NOMO-1 treated with dmso at 0.1 percent for 144 hours (cell line): ENCODE results near the gene PARG.
"Not testable (repeated sequence)": the region's sequence is repeated elsewhere in the genome, so short reads cannot be mapped to it uniquely, and the experiment has no call there.

Experiments
- DNase-seq: peaks from one replicate; lab custom pipeline; 2025; ENCODE audit not compliant: unreplicated experiment; lab: John Stamatoyannopoulos, UW

PARG gene

DNA sequence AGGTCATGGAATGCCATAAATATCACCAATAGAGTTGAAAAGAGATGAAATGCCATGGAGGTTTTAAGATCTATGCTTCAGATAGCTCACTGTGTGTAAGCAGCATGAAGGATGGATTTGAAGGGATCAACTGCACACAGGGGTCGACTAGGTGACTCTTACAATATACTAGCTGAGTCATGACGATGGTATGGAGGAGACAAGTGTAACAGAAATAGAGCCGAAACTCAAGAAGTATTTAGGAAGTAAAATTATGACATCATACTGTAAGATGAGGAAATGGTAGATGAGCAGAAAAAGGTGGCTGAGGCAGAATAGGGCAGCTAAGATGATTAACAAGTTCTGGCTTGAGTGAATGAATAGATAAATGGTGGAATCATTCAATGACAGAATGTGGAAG is 38.0 kb downstream of the PARG start:
- not testable (repeated sequence) for DNase-seq

DNA sequence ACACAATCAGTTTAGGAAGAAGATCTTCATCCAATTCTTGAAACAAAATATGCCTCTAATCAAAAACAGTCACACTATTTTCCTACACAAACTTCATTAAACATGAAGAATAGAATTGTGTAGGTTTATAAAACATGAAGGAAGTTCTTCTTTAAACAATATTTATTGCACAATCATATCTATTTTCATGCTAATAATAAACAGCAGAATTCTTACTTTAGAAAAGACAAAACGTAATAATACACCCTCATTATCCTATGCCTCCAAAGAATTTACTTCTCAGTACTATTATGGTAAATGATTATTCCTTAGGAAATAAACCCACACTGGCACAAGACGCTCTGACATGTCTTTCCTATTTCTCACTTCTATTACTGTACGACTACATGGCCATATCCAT is 41.4 kb downstream of the PARG start:
- not testable (repeated sequence) for DNase-seq

DNA sequence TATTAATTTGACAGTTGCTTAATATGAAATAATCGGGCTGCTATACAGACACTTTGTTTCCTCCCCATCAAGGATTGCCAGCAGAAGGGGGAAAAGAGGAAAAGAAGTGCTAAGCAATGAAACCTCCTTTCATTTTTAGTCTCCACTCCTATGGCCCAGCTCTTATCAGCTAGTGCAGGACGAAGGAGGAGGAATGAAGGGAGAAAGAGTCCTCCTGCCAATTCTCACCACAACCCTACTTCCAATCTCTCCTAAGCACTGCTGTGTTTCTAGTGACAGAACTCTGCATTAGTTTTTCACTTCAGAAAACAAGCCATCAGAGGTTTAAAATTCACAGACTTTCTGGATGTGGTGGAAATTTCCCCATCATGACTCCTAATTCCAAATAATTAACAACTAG is 41.8 kb downstream of the PARG start:
- DNase-seq, result not testable (repeated sequence)

DNA sequence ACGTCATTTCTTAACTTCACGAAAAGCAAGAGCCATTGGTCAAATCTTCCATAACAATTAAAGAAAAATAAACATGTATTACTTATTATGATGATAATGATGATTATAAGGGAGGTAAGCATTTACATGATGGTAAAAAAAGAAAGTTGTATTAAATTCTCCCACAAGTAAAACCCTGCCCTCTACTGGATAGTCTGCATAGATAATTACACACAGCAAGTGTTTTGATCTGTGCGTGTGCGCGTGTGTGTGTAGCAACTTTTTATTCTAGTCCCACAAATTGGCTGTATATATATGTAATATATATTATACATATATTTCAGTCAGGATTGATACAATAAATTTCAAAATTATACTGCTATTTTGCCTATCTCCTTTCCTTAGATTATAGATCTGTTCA is 51.8 kb downstream of the PARG start:
- DNase-seq, result not testable (repeated sequence)

DNA sequence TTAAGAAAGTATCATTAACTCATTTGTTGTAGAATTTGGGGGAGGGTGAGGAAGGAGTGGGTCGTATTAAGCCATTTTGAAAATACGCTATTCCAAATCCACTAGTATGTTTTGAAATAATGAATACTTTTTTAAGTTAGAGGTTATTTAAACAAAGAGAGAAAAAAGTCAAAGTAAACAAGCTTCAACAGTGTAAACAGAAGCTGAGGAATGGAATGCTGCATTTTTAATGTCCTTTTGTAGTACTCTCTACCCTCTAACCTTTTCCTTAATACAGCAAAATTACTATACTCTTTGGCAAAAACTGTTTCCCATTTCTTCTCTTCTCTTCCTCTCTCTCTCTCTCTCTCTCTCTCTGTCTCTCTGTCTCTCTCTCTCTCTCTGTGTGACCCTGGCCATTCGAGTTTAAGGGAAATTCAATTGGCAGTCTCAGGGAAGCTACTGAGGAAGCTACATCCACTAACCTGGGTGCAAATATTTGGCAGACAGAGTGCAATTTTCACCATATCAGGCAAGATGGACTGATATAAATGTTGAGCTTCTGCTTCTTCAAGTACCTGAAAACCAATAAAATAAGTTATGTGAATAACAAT is 57.0 kb downstream of the PARG start:
- not testable (repeated sequence) for DNase-seq

DNA sequence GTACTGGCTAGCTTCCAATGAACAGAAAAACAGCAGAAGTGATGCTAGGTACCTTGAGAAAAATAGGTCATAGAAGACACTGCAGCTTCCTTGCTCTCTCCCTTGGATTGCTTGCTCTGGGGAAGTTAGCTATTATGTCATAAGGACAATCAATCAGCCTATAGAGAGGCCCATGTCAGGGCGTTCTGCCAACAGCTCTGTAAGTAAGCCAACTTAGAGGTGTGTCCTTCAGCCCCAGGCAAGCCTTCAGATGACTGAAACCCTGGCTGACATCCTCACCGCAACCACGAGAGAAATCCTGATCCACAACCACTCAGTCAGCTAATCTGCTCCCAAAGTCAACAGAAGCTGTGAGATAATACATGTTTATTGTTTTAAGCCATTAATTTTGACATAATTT is 58.0 kb downstream of the PARG start:
- not testable (repeated sequence) for DNase-seq

DNA sequence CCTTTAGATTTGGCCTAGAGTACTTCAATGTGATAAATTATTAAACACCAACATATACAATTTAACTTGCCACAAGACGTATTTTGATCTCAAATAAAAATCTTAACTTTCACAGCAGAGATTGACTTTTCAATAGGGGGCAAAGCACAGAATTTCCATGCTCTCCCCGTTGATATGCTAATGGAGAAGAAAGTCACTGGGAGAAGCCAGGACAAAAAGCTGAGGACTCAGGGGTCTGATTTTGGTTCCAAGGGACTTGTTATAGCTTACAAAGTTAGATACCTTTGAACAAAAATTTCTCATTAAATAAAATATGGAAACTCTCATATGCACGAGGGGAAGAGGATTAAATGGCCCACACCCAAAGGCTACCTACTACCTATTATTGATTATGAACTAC is 59.5 kb downstream of the PARG start:
- not testable (repeated sequence) for DNase-seq

DNA sequence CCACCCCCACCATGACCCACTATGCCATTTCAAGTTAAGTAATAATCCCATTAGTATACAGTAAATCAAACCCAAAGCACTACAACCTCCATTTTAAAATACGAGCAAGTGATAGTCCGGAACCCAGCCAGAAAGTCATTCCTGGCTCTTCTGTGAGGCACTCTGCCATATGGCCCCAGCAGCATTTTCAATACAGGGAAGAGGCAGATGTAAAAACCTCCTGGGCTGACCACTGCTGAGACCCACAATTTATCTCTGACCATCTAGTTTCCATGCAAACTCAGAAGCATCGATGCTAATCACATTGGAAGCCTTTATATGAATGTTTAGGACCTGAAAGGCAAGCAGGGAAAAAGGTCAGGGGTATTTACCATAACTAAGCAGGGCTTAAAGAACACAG is 69.1 kb downstream of the PARG start:
- DNase-seq, result not testable (repeated sequence)

DNA sequence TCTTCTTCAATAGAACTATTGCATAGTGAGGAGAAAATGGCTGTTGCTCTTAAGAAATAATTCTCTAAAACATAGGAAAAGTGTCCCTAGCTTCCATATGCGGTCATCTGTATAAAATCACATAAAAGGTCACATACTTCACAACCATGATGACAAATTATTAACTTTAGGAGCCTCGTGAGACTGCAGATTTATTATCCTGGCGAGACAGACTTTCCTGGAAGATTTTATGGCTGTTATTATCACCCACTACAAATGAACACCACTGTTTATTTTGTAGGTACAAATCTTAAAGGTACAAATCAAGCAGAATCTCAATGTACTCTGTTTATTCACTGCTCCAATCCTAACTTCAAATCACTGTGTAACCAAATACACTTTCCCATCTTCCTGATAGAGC is 70.4 kb downstream of the PARG start:
- not testable (repeated sequence) for DNase-seq

DNA sequence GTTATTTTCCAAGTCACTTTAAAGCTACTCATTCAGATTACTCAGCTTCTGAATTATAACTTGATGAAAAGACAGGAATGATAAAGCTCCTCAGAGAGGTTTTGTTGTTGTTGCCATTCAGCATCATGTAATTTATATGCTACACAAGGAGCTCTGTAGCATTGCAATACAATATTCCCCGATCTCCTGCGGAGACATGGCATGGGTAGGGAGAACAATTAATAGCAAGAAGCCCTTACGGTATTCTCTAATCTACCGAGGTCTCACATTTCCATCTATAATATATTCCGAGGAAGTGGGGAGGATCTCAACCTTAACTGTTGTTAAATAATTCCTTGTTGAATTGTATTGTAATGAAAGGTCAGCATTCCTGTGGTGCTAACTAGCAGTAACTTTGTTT is 81.9 kb downstream of the PARG start:
- DNase-seq, result not testable (repeated sequence)

DNA sequence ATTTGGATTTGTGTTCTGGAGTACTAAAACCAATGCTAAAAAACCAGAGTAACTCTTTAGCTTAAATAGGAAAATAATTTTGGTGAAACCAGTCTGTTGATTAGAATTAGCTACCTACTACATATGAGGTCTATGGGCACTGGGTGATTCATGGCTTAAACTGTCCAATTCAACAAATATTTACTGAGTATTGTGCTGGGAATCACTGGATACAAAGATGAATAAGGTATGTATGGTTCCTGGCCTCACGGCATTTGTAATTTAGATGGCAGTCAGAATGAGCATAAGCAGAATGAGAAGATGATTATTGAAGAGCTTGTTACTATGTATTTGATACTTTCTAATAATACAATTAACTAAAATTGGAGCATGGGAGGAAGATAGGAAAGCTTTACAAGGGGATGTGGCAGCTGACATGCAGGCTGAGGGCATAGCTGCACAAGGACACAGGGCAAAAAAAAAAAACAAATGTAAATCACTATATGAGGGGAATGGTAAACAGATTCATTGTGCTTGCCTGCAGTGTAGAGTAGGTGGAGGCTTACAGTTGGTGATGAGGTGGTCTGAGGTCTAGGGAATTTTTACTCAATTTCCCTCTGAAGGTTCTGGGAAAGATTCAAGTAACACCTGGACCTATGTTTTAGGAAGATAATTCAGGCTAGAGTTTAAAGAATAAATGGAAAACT is 83.0 kb downstream of the PARG start:
- not testable (repeated sequence) for DNase-seq

DNA sequence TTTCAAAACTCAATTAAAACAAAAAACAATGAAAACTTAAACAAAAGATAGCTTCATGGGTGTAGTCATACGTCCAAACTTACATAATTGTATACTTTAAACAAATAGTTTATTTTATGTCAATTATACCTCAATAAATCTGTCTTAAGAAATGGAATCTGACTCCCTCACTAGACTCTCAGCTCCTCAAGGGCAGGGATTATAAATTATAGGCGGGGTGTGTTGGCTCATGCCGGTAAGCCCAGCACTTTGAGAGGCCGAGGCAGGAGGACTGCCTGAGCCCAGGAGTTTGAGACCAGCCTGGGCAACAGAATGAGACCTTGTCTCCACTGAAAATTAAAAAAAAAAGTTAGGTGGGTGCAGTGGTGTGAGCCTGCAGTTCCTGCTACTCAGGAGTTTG is 92.3 kb downstream of the PARG start:
- not testable (repeated sequence) for DNase-seq

DNA sequence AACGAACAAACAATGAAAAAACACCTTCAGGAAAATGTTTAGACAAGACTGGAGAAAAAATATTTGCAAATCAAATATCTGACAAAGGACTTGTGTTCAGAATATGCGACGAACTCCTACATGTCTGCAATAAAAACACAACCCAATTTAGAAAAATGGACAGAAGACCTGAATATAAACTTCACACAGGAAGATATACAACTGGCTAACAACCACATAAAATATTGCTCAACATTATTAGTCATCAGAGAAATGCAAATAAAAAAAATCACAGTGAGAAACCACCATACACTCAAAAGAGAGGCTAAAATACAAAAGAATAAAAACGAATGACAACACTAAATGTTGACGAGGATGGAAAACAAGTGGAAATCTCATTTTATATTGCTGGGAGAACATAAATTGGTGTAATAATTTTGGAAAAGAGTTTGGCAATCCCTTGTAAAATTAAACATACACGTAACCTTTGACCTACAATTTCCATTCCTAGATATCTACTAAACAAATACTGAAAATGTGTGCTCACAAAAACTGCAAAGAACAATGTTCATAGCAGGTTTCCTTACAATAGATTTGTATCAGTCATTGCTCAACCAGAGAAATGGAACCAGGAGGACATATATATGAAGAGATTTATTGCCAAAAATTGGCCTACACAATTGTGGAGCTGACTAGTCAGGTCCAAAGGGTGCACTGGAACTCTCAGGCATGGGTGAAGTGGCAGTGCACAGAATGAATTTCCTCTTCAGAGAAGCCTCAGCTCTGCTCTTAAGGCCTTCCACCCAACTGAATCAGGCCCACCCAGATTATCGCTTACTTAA is 96.8 kb downstream of the PARG start:
- DNase-seq, result no peak

DNA sequence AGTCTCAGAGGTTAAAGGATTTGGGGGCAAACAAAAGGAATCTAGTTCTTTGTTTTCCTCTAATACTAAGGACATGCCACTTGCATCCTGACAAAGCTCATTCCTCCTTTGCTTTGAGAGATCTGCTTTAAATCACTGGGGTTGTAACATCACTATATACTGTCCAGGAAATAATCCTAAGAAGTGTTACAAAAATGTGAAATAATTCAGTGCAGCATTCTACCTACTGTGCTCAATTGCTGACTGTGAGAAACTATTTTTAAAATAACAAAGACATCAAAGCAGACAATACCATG is 99.5 kb downstream of the PARG start:
- DNase-seq, result not testable (repeated sequence)

DNA sequence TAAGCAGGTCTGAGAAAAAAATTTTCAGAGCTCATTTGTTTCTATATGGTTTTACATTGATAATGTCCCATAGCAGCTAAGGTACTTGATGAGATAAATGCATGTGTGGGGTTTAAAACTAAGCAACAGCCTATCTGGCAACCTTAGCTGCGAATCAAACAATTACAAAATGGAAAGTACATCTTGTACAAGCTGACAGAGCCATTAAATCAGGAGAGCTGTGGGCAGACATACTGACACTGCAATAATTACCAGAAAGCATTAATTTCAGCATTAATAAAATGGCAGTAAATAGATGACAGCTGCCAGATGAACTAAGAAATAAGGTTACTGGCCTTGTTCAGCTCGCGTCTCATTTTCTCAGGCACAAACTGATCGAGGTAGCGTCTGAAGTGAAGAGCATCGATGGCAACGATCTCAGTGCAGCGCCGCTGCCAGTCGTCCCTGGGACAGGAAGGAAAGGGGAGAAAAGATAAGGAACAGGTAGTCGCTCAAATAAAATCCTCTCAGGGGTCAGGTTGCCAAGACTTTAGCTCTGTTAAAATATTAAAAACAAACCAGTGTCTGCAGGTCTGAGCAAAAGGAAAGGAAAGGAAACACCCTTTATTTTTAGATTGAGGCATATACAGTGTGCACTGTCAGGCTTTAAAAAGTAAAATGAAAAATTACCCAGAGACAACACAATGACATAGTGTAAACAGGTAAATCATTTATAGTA is 100.1 kb downstream of the PARG start:
- DNase-seq, result no peak

DNA sequence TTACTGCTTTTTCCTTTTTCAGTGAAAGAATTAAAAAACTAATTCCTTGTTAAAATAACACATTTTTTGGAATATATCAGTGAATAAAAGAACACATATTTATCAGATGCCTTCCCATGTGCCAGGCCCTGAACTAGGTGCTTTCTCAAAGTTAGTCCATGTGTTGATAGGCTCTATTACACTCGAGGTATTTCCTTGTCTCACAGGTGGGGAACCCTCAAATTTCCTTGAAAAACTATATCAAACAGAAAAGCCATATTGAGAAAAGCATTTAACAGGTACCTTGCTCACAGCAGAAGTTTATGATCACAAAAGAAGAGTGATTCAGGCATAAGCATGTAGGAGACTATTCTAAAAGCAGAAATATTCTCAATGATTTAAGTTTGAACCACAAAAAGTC is 104.1 kb downstream of the PARG start:
- no peak for DNase-seq

DNA sequence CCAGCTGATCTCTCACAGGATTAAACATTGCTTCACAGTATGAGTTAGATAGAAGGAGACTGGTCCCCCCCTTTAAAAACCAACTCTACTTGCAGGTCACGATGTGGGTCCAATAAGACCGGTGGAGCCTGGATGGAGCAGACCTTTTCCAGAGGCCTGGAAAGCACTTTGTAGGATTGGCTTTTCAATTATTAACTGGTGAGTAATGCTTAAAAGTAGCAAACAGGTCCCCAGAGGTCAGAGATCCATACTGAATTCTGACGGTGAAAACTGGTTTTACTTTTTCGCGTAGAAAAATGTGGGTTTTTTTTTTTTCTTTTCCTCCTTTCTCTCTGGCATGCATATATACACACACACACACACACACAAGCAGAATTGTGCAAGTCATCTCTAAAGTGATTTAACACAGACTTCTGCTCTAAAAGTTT is 104.8 kb downstream of the PARG start:
- no peak for DNase-seq

DNA sequence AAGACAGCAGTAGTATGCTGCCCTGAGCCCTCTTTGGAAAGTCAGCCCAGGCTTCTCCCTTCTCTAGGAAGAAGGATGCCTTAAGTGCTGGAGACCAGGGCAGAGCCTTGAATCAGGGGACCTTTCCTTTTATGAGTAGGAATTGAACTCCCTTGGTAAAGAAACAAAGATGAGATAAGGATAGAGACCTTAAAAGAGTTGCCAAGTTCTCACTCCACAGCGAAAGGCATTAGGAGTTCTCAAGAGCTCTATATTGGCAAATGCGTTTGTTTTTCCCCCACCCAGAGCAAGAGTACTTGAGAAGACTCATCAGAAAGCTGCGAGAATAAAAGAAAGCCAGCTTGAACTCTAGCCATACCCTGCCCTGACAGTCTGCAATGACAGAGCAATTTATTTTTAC is 106.9 kb downstream of the PARG start:
- no peak for DNase-seq

DNA sequence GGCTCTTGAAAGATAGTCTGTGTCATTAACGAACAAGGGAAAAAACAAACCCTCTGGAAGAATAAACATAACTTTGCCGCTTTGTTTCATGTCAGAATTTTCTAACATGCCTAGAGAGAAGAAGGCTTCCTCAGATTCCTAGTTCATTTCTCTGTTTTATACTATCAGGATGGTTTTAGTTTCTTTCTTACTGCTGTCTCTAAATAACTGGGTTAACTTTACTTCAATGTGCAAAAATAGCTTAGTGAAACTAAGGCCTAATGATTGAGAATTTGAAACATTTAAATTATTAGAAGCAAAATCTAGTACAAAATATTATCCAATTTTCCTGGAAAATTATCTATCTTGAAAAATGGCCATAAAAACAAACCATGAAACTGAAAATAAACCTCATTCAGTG is 107.6 kb downstream of the PARG start:
- DNase-seq, result no peak

DNA sequence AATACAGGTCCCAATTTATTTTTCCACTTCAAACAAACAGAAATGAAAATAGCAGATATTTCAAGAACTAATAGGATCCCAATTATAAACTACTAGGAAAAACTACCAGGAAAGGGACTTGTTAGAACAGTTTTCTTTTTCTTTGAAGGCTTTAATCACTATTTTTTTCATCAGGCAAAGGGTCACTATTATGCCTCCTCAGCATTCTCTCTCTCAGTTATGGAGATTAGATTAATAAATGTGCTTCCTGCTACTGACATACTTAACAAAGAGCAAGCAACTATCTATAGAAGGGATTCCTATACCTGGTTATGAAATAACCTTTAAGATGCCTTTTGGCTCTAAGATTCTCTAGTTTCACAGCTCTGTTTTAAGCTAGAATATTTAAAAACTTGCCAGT is 108.7 kb downstream of the PARG start:
- no peak for DNase-seq

DNA sequence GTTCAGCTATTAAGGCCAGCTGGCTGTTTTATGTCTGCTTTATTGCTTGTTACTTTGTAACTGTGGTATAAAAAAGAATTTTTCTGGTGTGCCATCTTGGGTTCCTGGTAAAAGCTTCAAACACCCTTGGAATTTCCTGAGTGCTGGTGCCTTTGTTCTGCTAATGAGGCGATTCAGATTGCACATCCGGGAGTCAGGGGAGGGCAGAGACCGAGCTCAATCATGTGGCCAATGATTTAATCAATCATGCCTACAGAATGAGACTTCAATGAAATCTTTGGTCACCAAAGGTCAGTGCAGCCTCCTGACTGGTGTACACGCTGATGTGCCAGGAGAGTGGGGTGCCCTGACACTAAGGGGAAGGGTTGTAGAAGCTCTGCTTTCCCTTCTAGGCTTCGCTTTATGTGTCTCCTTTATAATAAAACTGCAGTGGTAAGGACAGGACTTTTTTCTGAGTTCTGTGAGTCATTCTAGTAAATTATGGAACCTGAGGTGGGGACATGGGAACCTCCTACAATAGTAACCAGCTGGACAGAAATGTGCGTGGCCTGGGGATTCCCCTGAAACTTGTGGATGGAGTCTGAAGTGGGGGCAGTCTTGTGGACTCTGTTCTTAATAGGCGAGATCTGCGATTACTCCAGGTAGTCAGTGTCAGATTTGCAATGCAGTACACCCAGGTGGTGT is 110.3 kb downstream of the PARG start:
- no peak for DNase-seq
